Stimulated activated CD8-positive, alpha-beta memory T cell treated with anti-CD3 and anti-CD28 coated beads, Interleukin-7, amount 100 ng/mL, for 1 hour (primary cell): ENCODE measurements around the gene C13orf42.

Experiments used
- DNase-seq, 2 donors: peaks; one replicate each; pipeline ENCODE4 v3.0.0-alpha.2; 2020; ENCODE audit warnings: low read depth in 2 of 2

Gene C13orf42

GRCh38 chr13:51033421-51034185 is 77.5 kb downstream of the C13orf42 start:
- no peak for DNase-seq

DNA sequence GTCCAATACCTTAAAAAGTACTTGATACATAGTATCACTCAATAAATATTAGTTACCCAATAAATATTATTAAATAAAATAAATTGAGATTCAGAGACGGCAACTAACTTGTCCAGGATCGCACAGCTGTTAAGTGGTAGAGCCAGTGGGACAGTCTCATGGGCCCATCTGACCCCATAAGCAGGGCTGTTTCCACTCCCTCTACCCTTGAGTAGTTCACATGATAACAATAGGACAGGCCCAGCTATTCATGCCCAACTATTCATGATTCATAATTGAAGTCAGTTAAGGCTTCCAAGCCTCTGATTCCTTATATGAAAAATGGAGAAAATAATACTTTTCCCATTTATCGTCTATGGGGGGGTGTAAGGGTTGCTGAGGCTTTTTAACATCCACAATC is 78.2 kb downstream of the C13orf42 start:
- DNase-seq = no peak
